Liver (tissue), 3 donors: Measurements from ENCODE around the gene POTEC.
"Not testable (repeated sequence)": the region's sequence is repeated elsewhere in the genome, so short reads cannot be mapped to it uniquely, and the experiment has no call there.

Experiments used
- RAD21 ChIP-seq, 2 donors: IDR thresholded peaks; 2 replicates each; pipeline ENCODE4 v1.6.1; 2016; ENCODE audit warnings: antibody characterized with exemption in 2 of 2, mild to moderate bottlenecking in 2 of 2
- SP1 ChIP-seq: IDR thresholded peaks from 2 replicates; pipeline ENCODE4 v1.6.1; 2018; ENCODE audit warnings: antibody characterized with exemption, mild to moderate bottlenecking
- TF ChIP-seq, protein P1 (sequence below): IDR thresholded peaks from 2 replicates; pipeline ENCODE4 v1.6.1; 2016; ENCODE audit warnings: antibody characterized with exemption
- TF ChIP-seq, protein P2 (sequence below): fragments of 150-350 bp; IDR thresholded peaks from 2 replicates; pipeline ENCODE4 v1.5.1; 2017; ENCODE audit warnings: improper control_type of control experiment, low read depth, low read length; ENCODE audit not compliant: missing input control
- donor health status: healthy.
- donor health status: healthy.

DNA sequence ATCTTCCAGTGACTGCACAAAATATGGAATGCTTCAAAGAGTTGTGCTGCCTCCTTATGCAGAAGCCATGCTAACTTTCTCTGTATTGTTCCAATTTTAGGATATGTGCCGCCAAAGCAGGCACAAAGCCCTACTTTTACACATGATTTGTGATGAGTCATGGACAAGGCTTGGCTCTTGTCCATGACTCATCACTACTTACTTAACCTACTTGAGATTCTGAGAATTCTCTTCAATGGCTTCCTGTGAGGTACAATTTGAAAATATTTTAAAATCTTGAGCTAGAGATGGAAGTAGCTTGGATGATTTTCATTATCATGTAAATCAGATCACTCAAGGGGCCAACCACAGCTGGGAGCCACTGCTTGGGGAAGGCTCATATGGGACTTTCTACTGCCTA is 11.7 kb downstream of the POTEC start:
- not testable (repeated sequence) for TF ChIP-seq RAD21 (IDR thresholded peaks at IDR 0.05); SP1
- TF ChIP-seq, protein P1, sequence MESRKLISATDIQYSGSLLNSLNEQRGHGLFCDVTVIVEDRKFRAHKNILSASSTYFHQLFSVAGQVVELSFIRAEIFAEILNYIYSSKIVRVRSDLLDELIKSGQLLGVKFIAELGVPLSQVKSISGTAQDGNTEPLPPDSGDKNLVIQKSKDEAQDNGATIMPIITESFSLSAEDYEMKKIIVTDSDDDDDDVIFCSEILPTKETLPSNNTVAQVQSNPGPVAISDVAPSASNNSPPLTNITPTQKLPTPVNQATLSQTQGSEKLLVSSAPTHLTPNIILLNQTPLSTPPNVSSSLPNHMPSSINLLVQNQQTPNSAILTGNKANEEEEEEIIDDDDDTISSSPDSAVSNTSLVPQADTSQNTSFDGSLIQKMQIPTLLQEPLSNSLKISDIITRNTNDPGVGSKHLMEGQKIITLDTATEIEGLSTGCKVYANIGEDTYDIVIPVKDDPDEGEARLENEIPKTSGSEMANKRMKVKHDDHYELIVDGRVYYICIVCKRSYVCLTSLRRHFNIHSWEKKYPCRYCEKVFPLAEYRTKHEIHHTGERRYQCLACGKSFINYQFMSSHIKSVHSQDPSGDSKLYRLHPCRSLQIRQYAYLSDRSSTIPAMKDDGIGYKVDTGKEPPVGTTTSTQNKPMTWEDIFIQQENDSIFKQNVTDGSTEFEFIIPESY, result not testable (repeated sequence)
- TF ChIP-seq, protein P2, sequence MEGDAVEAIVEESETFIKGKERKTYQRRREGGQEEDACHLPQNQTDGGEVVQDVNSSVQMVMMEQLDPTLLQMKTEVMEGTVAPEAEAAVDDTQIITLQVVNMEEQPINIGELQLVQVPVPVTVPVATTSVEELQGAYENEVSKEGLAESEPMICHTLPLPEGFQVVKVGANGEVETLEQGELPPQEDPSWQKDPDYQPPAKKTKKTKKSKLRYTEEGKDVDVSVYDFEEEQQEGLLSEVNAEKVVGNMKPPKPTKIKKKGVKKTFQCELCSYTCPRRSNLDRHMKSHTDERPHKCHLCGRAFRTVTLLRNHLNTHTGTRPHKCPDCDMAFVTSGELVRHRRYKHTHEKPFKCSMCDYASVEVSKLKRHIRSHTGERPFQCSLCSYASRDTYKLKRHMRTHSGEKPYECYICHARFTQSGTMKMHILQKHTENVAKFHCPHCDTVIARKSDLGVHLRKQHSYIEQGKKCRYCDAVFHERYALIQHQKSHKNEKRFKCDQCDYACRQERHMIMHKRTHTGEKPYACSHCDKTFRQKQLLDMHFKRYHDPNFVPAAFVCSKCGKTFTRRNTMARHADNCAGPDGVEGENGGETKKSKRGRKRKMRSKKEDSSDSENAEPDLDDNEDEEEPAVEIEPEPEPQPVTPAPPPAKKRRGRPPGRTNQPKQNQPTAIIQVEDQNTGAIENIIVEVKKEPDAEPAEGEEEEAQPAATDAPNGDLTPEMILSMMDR, result not testable (repeated sequence)
